Trophoblast cell (in vitro differentiated cells and primary cell): ENCODE data around the gene RNF212.

Experiments used
- DNase-seq, 2 donors: peaks; one replicate each; pipeline ENCODE4 v3.0.0-alpha.2; 2016
- H2AFZ ChIP-seq: 2 replicates; pipeline ENCODE4 v1.6.1; 2013; ENCODE audit warnings: low read length, moderate library complexity, mild to moderate bottlenecking; ENCODE audit not compliant: insufficient read depth, poor library complexity
- H2AK5ac ChIP-seq: 2 replicates; pipeline ENCODE4 v1.6.1; 2013; ENCODE audit warnings: mild to moderate bottlenecking, low read length
- H2BK120ac ChIP-seq: 2 replicates; pipeline ENCODE4 v1.6.1; 2013; ENCODE audit warnings: low read length, mild to moderate bottlenecking, moderate library complexity; ENCODE audit not compliant: insufficient read depth, poor library complexity
- H2BK12ac ChIP-seq: 2 replicates; pipeline ENCODE4 v1.6.1; 2013; ENCODE audit warnings: mild to moderate bottlenecking, low read length, moderate library complexity
- H2BK5ac ChIP-seq: 2 replicates; pipeline ENCODE4 v1.6.1; 2013; ENCODE audit warnings: low read length, low read depth, moderate library complexity, mild to moderate bottlenecking; ENCODE audit not compliant: poor library complexity
- H3K14ac ChIP-seq: 2 replicates; pipeline ENCODE4 v1.6.1; 2013; ENCODE audit warnings: mild to moderate bottlenecking, low read length
- H3K18ac ChIP-seq: 2 replicates; pipeline ENCODE4 v1.6.1; 2013; ENCODE audit warnings: mild to moderate bottlenecking, low read length
- H3K23ac ChIP-seq: 2 replicates; pipeline ENCODE4 v1.6.1; 2013; ENCODE audit warnings: low read length
- H3K27ac ChIP-seq: 2 replicates; pipeline ENCODE4 v1.5.1; 2013; ENCODE audit warnings: low read depth, mild to moderate bottlenecking, inconsistent platforms, low read length, moderate library complexity
- H3K27me3 ChIP-seq: 2 replicates; pipeline ENCODE4 v1.6.1; 2013; ENCODE audit warnings: inconsistent platforms, mild to moderate bottlenecking, low read length, moderate library complexity; ENCODE audit not compliant: insufficient read depth
- H3K36me3 ChIP-seq, 2 experiments: 1 replicate in 1 of 2; 2 replicates in 1 of 2; pipeline ENCODE4 v1.6.1; 2013; ENCODE audit warnings: low read length in 2 of 2, mild to moderate bottlenecking in 2 of 2, moderate library complexity in 1 of 2; ENCODE audit not compliant: insufficient read depth in 2 of 2, control insufficient read depth in 1 of 2
- H3K4ac ChIP-seq: 2 replicates; pipeline ENCODE4 v1.6.1; 2013; ENCODE audit warnings: low read depth, mild to moderate bottlenecking, low read length, moderate library complexity
- H3K4me1 ChIP-seq, 2 experiments: 1 replicate in 1 of 2; 2 replicates in 1 of 2; pipeline ENCODE4 v1.6.1; 2013; ENCODE audit warnings: low read length in 2 of 2, mild to moderate bottlenecking in 2 of 2, moderate library complexity in 1 of 2; ENCODE audit not compliant: insufficient read depth in 2 of 2, control insufficient read depth in 1 of 2
- H3K4me2 ChIP-seq: 2 replicates; pipeline ENCODE4 v1.6.1; 2013; ENCODE audit warnings: inconsistent platforms, mild to moderate bottlenecking, low read length, moderate library complexity
- H3K4me3 ChIP-seq: 2 replicates; pipeline ENCODE4 v1.5.1; 2013; ENCODE audit warnings: mild to moderate bottlenecking, low read depth, low read length, inconsistent platforms
- H3K79me1 ChIP-seq: one replicate; pipeline ENCODE4 v1.6.1; 2013; ENCODE audit warnings: low read length
- H3K79me2 ChIP-seq: 2 replicates; pipeline ENCODE4 v1.6.1; 2013; ENCODE audit warnings: low read length, mild to moderate bottlenecking; ENCODE audit not compliant: control insufficient read depth, insufficient read depth, poor library complexity
- H3K9ac ChIP-seq: 2 replicates; pipeline ENCODE4 v1.6.1; 2013; ENCODE audit warnings: mild to moderate bottlenecking, low read length
- H3K9me3 ChIP-seq: 2 replicates; pipeline ENCODE4 v1.6.1; 2013; ENCODE audit warnings: low read depth, mild to moderate bottlenecking, control low read depth, inconsistent platforms, low read length; ENCODE audit not compliant: insufficient read depth
- H4K12ac ChIP-seq: 2 replicates; pipeline ENCODE4 v1.6.1; 2013; ENCODE audit warnings: low read depth, mild to moderate bottlenecking, low read length, moderate library complexity
- H4K8ac ChIP-seq: 2 replicates; pipeline ENCODE4 v1.6.1; 2013; ENCODE audit warnings: low read depth, mild to moderate bottlenecking, low read length, moderate library complexity
- H4K91ac ChIP-seq: one replicate; pipeline ENCODE4 v1.6.1; 2013; ENCODE audit warnings: low read depth, mild to moderate bottlenecking, low read length, moderate library complexity
- WGBS: extraction: QIAGEN DNeasy Blood & Tissue Kit; methylation state at CpG from one replicate; pipeline ENCODE4 v1.1.7; 2013; ENCODE audit warnings: missing lambda C conversion rate; ENCODE audit not compliant: insufficient read length, insufficient coverage; ENCODE audit errors: extremely low coverage; 5-methylcytosine and 5-hydroxymethylcytosine counted together

The RNF212 gene

GRCh38 chr4:1078490-1078889 is 34.9 kb downstream of the RNF212 start:
- WGBS = no CpG with 5 or more reads among the region's 5 CpGs
- H2BK120ac ChIP-seq = no peak overlapping the region
- no peak overlapping the region for H3K4ac ChIP-seq

GRCh38 chr4:1077711-1078477 is 35.5 kb downstream of the RNF212 start:
- WGBS = no CpG with 5 or more reads among the region's 27 CpGs

More at GRCh38 chr4:1078490-1078889, 34.9 kb downstream of the RNF212 start:
- H2BK12ac ChIP-seq = no peak overlapping the region
- no peak overlapping the region for H3K4me3 ChIP-seq
- H3K14ac ChIP-seq = no peak overlapping the region
- H3K27ac ChIP-seq = no peak overlapping the region
- H3K18ac ChIP-seq = no peak overlapping the region
- no peak overlapping the region for H4K12ac ChIP-seq
- H3K27me3 ChIP-seq = no peaks in the 10 kb centered on the region
- no peak overlapping the region for H4K91ac ChIP-seq
- no peak overlapping the region for H2BK5ac ChIP-seq
- H3K9ac ChIP-seq = no peak overlapping the region
- no peaks in the 10 kb centered on the region for H3K79me2 ChIP-seq
- no peak overlapping the region for H2AFZ ChIP-seq
- H4K8ac ChIP-seq = no peak overlapping the region
- DNase-seq = no peak
- no peak overlapping the region for H3K23ac ChIP-seq
- no peak overlapping the region for H2AK5ac ChIP-seq
- H3K79me1 ChIP-seq = no peaks in the 10 kb centered on the region
- peaks cover 14% of the 10 kb centered on the region for H3K9me3 ChIP-seq
- H3K4me1 ChIP-seq = no peaks in the 10 kb centered on the region
- no peaks in the 10 kb centered on the region for H3K36me3 ChIP-seq
- no peak overlapping the region for H3K4me2 ChIP-seq

GRCh38 chr4:1075809-1076699 is 37.3 kb downstream of the RNF212 start:
- Histone ChIP-seq H3K4me2 (no peak overlapping the region), H3K79me2 (no peaks in the 10 kb centered on the region), H3K23ac (no peak overlapping the region), H3K79me1 (no peaks in the 10 kb centered on the region), H3K36me3 (no peaks in the 10 kb centered on the region), H3K27ac (no peak overlapping the region), H3K4me1 (no peaks in the 10 kb centered on the region), H4K91ac (no peak overlapping the region), H3K9ac (no peak overlapping the region), H3K9me3 (peaks cover 15% of the 10 kb centered on the region), H2BK120ac (no peak overlapping the region), H3K27me3 (no peaks in the 10 kb centered on the region), H3K14ac (no peak overlapping the region), H2AK5ac (no peak overlapping the region), H3K4me3 (no peak overlapping the region), H3K4ac (no peak overlapping the region), H3K18ac (no peak overlapping the region), H4K8ac (no peak overlapping the region), H4K12ac (no peak overlapping the region), H2BK12ac (no peak overlapping the region), H2AFZ (no peak overlapping the region), H2BK5ac (no peak overlapping the region)
- WGBS = no CpG with 5 or more reads among the region's 11 CpGs
- DNase-seq = no peak

More at GRCh38 chr4:1077711-1078477, 35.5 kb downstream of the RNF212 start:
- Histone ChIP-seq H3K9ac (no peak overlapping the region), H4K8ac (no peak overlapping the region), H3K27ac (no peak overlapping the region), H2BK120ac (no peak overlapping the region), H3K79me1 (no peaks in the 10 kb centered on the region), H3K18ac (no peak overlapping the region), H2BK5ac (no peak overlapping the region), H4K12ac (no peak overlapping the region), H3K4ac (no peak overlapping the region), H3K4me3 (no peak overlapping the region), H2AK5ac (no peak overlapping the region), H3K9me3 (peaks cover 15% of the 10 kb centered on the region), H3K79me2 (no peaks in the 10 kb centered on the region), H2BK12ac (no peak overlapping the region), H3K14ac (no peak overlapping the region), H4K91ac (no peak overlapping the region), H3K4me1 (no peaks in the 10 kb centered on the region), H3K4me2 (no peak overlapping the region), H3K27me3 (no peaks in the 10 kb centered on the region), H3K36me3 (no peaks in the 10 kb centered on the region), H3K23ac (no peak overlapping the region), H2AFZ (no peak overlapping the region)
- DNase-seq = no peak

GRCh38 chr4:1075225-1075624 is 38.1 kb downstream of the RNF212 start:
- H3K4ac ChIP-seq = no peak overlapping the region
- no peak overlapping the region for H4K8ac ChIP-seq
- no peak overlapping the region for H2BK12ac ChIP-seq
- H4K12ac ChIP-seq = no peak overlapping the region
- no peak overlapping the region for H3K27ac ChIP-seq
- H3K23ac ChIP-seq = no peak overlapping the region
- no peak for DNase-seq
- no peak overlapping the region for H3K4me3 ChIP-seq
- no peaks in the 10 kb centered on the region for H3K79me1 ChIP-seq
- H3K4me1 ChIP-seq = no peaks in the 10 kb centered on the region
- H2BK120ac ChIP-seq = no peak overlapping the region
- H3K27me3 ChIP-seq = no peaks in the 10 kb centered on the region
- no peak overlapping the region for H2BK5ac ChIP-seq
- H4K91ac ChIP-seq = no peak overlapping the region
- H3K79me2 ChIP-seq = no peaks in the 10 kb centered on the region
- H3K14ac ChIP-seq = no peak overlapping the region
- H3K36me3 ChIP-seq = no peaks in the 10 kb centered on the region
- no peak overlapping the region for H3K9ac ChIP-seq
- H3K4me2 ChIP-seq = no peak overlapping the region
- no peak overlapping the region for H2AK5ac ChIP-seq
- H2AFZ ChIP-seq = no peak overlapping the region
- WGBS = no CpG with 5 or more reads among the region's 7 CpGs
- H3K9me3 ChIP-seq = peaks cover 19% of the 10 kb centered on the region
- H3K18ac ChIP-seq = no peak overlapping the region
